Measurements from ENCODE around the gene APEH.

Gene APEH

GRCh38 chr3:49665822-49666519, 8.2 kb upstream of the APEH start:
- Mint-ChIP-seq H3K9me3 (no peaks in the 10 kb centered on the region), H3K4me1 (no peaks in the 10 kb centered on the region), H3K27me3 (peaks cover 8% of the 10 kb centered on the region), H3K36me3 (ENCODE audit: insufficient read depth) (peaks cover 3% of the 10 kb centered on the region), H3K4me3 (no peak overlapping the region), H3K27ac (ENCODE audit: low read depth) (no peak overlapping the region)
- DNase-seq (ENCODE audit: low spot score in 2 of 2) (no peak), ATAC-seq (replicated peaks; ENCODE audit: extremely low read depth, poor library complexity, severe bottlenecking) (no peak)

- H3K27ac Mint-ChIP-seq (ENCODE audit: low read depth): no peak overlapping the region
- H3K9me3 Mint-ChIP-seq: no peaks in the 10 kb centered on the region
- no peak for ATAC-seq (replicated peaks; ENCODE audit: extremely low read depth, poor library complexity, severe bottlenecking)
- H3K27me3 Mint-ChIP-seq: peaks cover 2% of the 10 kb centered on the region
- H3K36me3 Mint-ChIP-seq (ENCODE audit: insufficient read depth): peaks cover 3% of the 10 kb centered on the region
- no peak overlapping the region for H3K4me3 Mint-ChIP-seq
- H3K4me1 Mint-ChIP-seq: no peaks in the 10 kb centered on the region
- no peak for DNase-seq (ENCODE audit: low spot score in 2 of 2)
Measured at GRCh38 chr3:49666592-49666991, 7.6 kb upstream of the APEH start.

GRCh38 chr3:49667701-49668413, 6.3 kb upstream of the APEH start:
- Mint-ChIP-seq H3K4me3 (no peak overlapping the region), H3K9me3 (no peaks in the 10 kb centered on the region), H3K36me3 (ENCODE audit: insufficient read depth) (peaks cover 3% of the 10 kb centered on the region), H3K27me3 (no peaks in the 10 kb centered on the region), H3K4me1 (peaks cover 7% of the 10 kb centered on the region), H3K27ac (ENCODE audit: low read depth) (peak overlapping the region; percentile 43)
- no peak for DNase-seq (ENCODE audit: low spot score in 2 of 2)
- no peak for ATAC-seq (replicated peaks; ENCODE audit: extremely low read depth, poor library complexity, severe bottlenecking)

GRCh38 chr3:49668414-49668797, 5.7 kb upstream of the APEH start:
- H3K4me1 Mint-ChIP-seq: peaks cover 10% of the 10 kb centered on the region
- H3K36me3 Mint-ChIP-seq (ENCODE audit: insufficient read depth): peaks cover 3% of the 10 kb centered on the region
- peak overlapping the region; percentile 43 for H3K27ac Mint-ChIP-seq (ENCODE audit: low read depth)
- no peaks in the 10 kb centered on the region for H3K27me3 Mint-ChIP-seq
- no peaks in the 10 kb centered on the region for H3K9me3 Mint-ChIP-seq
- DNase-seq (ENCODE audit: low spot score in 2 of 2): no peak
- H3K4me3 Mint-ChIP-seq: no peak overlapping the region
- no peak for ATAC-seq (replicated peaks; ENCODE audit: extremely low read depth, poor library complexity, severe bottlenecking)

GRCh38 chr3:49668861-49669260, 5.3 kb upstream of the APEH start:
- no peaks in the 10 kb centered on the region for H3K9me3 Mint-ChIP-seq
- DNase-seq (ENCODE audit: low spot score in 2 of 2) (no peak), ATAC-seq (replicated peaks; ENCODE audit: extremely low read depth, poor library complexity, severe bottlenecking) (no peak)
- no peak overlapping the region for H3K27ac Mint-ChIP-seq (ENCODE audit: low read depth)
- no peak overlapping the region for H3K4me3 Mint-ChIP-seq
- H3K4me1 Mint-ChIP-seq: peaks cover 15% of the 10 kb centered on the region
- no peaks in the 10 kb centered on the region for H3K27me3 Mint-ChIP-seq
- H3K36me3 Mint-ChIP-seq (ENCODE audit: insufficient read depth): peaks cover 5% of the 10 kb centered on the region

- H3K27ac Mint-ChIP-seq (ENCODE audit: low read depth): no peak overlapping the region
- H3K9me3 Mint-ChIP-seq: no peaks in the 10 kb centered on the region
- peaks cover 19% of the 10 kb centered on the region for H3K4me1 Mint-ChIP-seq
- peaks cover 6% of the 10 kb centered on the region for H3K36me3 Mint-ChIP-seq (ENCODE audit: insufficient read depth)
- ATAC-seq (replicated peaks; ENCODE audit: extremely low read depth, poor library complexity, severe bottlenecking) (no peak), DNase-seq (ENCODE audit: low spot score in 2 of 2) (no peak)
- H3K27me3 Mint-ChIP-seq: no peaks in the 10 kb centered on the region
- H3K4me3 Mint-ChIP-seq: no peak overlapping the region
Measured at GRCh38 chr3:49669352-49669751, 4.8 kb upstream of the APEH start.

- DNase-seq (ENCODE audit: low spot score in 2 of 2) (no peak), ATAC-seq (replicated peaks; ENCODE audit: extremely low read depth, poor library complexity, severe bottlenecking) (no peak)
- Mint-ChIP-seq H3K27ac (ENCODE audit: low read depth) (no peak overlapping the region), H3K9me3 (no peaks in the 10 kb centered on the region), H3K4me1 (peaks cover 34% of the 10 kb centered on the region), H3K36me3 (ENCODE audit: insufficient read depth) (peaks cover 5% of the 10 kb centered on the region), H3K27me3 (no peaks in the 10 kb centered on the region), H3K4me3 (no peak overlapping the region)
Measured at GRCh38 chr3:49670940-49671290, 3.2 kb upstream of the APEH start.

GRCh38 chr3:49671291-49672288, 2.6 kb upstream of the APEH start:
- peak overlapping the region; percentile 24 for H3K4me3 Mint-ChIP-seq
- ATAC-seq (replicated peaks; ENCODE audit: extremely low read depth, poor library complexity, severe bottlenecking): no peak
- peaks cover 40% of the 10 kb centered on the region for H3K4me1 Mint-ChIP-seq
- no peak overlapping the region for H3K27ac Mint-ChIP-seq (ENCODE audit: low read depth)
- H3K9me3 Mint-ChIP-seq: no peaks in the 10 kb centered on the region
- no peaks in the 10 kb centered on the region for H3K27me3 Mint-ChIP-seq
- peak; percentile 51 to 58 for DNase-seq (ENCODE audit: low spot score in 2 of 2)
- peaks cover 7% of the 10 kb centered on the region for H3K36me3 Mint-ChIP-seq (ENCODE audit: insufficient read depth)

GRCh38 chr3:49673121-49673714, 933 bp upstream of the APEH start:
- H3K36me3 Mint-ChIP-seq (ENCODE audit: insufficient read depth): peaks cover 8% of the 10 kb centered on the region
- ATAC-seq (replicated peaks; ENCODE audit: extremely low read depth, poor library complexity, severe bottlenecking) (peak; percentile 2), DNase-seq (ENCODE audit: low spot score in 2 of 2) (no peak)
- H3K4me3 Mint-ChIP-seq: peak overlapping the region; percentile 89
- no peaks in the 10 kb centered on the region for H3K27me3 Mint-ChIP-seq
- peak overlapping the region; percentile 91 for H3K27ac Mint-ChIP-seq (ENCODE audit: low read depth)
- no peaks in the 10 kb centered on the region for H3K9me3 Mint-ChIP-seq
- H3K4me1 Mint-ChIP-seq: peaks cover 48% of the 10 kb centered on the region

- peaks cover 50% of the 10 kb centered on the region for H3K4me1 Mint-ChIP-seq
- no peaks in the 10 kb centered on the region for H3K27me3 Mint-ChIP-seq
Measured at GRCh38 chr3:49674497-49674983, 389 bp downstream of the APEH start.

GRCh38 chr3:49675912-49676311, 1.8 kb downstream of the APEH start:
- ATAC-seq (replicated peaks; ENCODE audit: extremely low read depth, poor library complexity, severe bottlenecking) (no peak), DNase-seq (ENCODE audit: low spot score in 2 of 2) (no peak)
- Mint-ChIP-seq H3K27ac (ENCODE audit: low read depth) (no peak overlapping the region), H3K27me3 (no peaks in the 10 kb centered on the region), H3K4me3 (no peak overlapping the region), H3K36me3 (ENCODE audit: insufficient read depth) (peaks cover 13% of the 10 kb centered on the region), H3K4me1 (peaks cover 50% of the 10 kb centered on the region), H3K9me3 (no peaks in the 10 kb centered on the region)

More at GRCh38 chr3:49674497-49674983, 389 bp downstream of the APEH start:
- Mint-ChIP-seq H3K27ac (ENCODE audit: low read depth) (peak overlapping the region; percentile 91), H3K9me3 (no peaks in the 10 kb centered on the region), H3K4me3 (peak overlapping the region; percentile 89), H3K36me3 (ENCODE audit: insufficient read depth) (peaks cover 8% of the 10 kb centered on the region)
- no peak for DNase-seq (ENCODE audit: low spot score in 2 of 2)
- ATAC-seq (replicated peaks; ENCODE audit: extremely low read depth, poor library complexity, severe bottlenecking): peak; percentile 2

Measured in central memory CD8-positive, alpha-beta T cell (primary cell).